Measurements from ENCODE around the gene RBMS3. TPM values are rescaled to one million over a fixed set of nuclear protein-coding genes. Genes with fewer than 3 reads are reported as not detected.

RBMS3 gene
- total RNA-seq, 1 experiment from 2014 or later, result 8.7 TPM

GRCh38 chr3:29291260-29291981 lies 10.6 kb downstream of the RBMS3 start:
- POLR2A ChIA-PET, result no interaction called here
- peaks cover 67% of the 10 kb centered on the region for H3K4me1 Mint-ChIP-seq
- H3K27ac Mint-ChIP-seq, result peak overlapping the region; percentile 32
- no peaks in the 10 kb centered on the region for H3K36me3 Mint-ChIP-seq
- H3K4me3 Mint-ChIP-seq, result no peak overlapping the region
- TF ChIP-seq ZNF219 (CRISPR knock-in tag; IDR thresholded peaks at IDR 0.05; ENCODE audit: borderline replicate concordance) (no peak), USF1 (CRISPR knock-in tag; IDR thresholded peaks at IDR 0.05) (no peak), FOXJ3 (CRISPR knock-in tag; IDR thresholded peaks at IDR 0.05; ENCODE audit: borderline replicate concordance) (no peak), ATF2 (CRISPR knock-in tag; IDR thresholded peaks at IDR 0.05; ENCODE audit: borderline replicate concordance, low read depth) (no peak), ZNF416 (CRISPR knock-in tag; IDR thresholded peaks at IDR 0.05) (no peak), STAT6 (CRISPR knock-in tag; conservative IDR thresholded peaks at IDR 0.05; ENCODE audit: low read depth) (no peak), ZNF138 (CRISPR knock-in tag; conservative IDR thresholded peaks at IDR 0.05) (no peak), CREM (CRISPR knock-in tag; IDR thresholded peaks at IDR 0.05) (no peak), HMGXB4 (CRISPR knock-in tag; IDR thresholded peaks at IDR 0.05) (no peak), NFYB (CRISPR knock-in tag; conservative IDR thresholded peaks at IDR 0.05; ENCODE audit: low read depth) (no peak), ZBTB21 (CRISPR knock-in tag; IDR thresholded peaks at IDR 0.05; ENCODE audit: borderline replicate concordance) (no peak), PRDM15 (CRISPR knock-in tag; IDR thresholded peaks at IDR 0.05) (no peak), ZNF263 (CRISPR knock-in tag; IDR thresholded peaks at IDR 0.05; ENCODE audit: low read depth) (no peak), ZBTB43 (CRISPR knock-in tag; IDR thresholded peaks at IDR 0.05) (no peak), ZNF121 (CRISPR knock-in tag; IDR thresholded peaks at IDR 0.05) (no peak)
- CTCF ChIA-PET, result interaction anchor here (1.2 kb wide), 1 partner anchor 10 kb away, joined by 3 read pairs; no protein-coding TSS in a partner anchor
- no peaks in the 10 kb centered on the region for H3K9me3 Mint-ChIP-seq
- ATAC-seq (no peak), DNase-seq (ENCODE audit: low spot score) (no peak)
- no peaks in the 10 kb centered on the region for H3K27me3 Mint-ChIP-seq (ENCODE audit: low read depth)

All from WTC11 (cell line).